HS-27A (cell line): ENCODE data around the gene TINAGL1.
"Not testable (repeated sequence)": the region's sequence is repeated elsewhere in the genome, so short reads cannot be mapped to it uniquely, and the experiment has no call there.

ENCODE experiments used
- DNase-seq: peaks from one replicate; pipeline ENCODE4 v3.0.0-alpha.2; 2012; ENCODE audit warnings: low read depth, missing footprints

Gene TINAGL1

GRCh38 chr1:31583995-31584868 is 7.9 kb downstream of the TINAGL1 start:
- no peak for DNase-seq

DNA sequence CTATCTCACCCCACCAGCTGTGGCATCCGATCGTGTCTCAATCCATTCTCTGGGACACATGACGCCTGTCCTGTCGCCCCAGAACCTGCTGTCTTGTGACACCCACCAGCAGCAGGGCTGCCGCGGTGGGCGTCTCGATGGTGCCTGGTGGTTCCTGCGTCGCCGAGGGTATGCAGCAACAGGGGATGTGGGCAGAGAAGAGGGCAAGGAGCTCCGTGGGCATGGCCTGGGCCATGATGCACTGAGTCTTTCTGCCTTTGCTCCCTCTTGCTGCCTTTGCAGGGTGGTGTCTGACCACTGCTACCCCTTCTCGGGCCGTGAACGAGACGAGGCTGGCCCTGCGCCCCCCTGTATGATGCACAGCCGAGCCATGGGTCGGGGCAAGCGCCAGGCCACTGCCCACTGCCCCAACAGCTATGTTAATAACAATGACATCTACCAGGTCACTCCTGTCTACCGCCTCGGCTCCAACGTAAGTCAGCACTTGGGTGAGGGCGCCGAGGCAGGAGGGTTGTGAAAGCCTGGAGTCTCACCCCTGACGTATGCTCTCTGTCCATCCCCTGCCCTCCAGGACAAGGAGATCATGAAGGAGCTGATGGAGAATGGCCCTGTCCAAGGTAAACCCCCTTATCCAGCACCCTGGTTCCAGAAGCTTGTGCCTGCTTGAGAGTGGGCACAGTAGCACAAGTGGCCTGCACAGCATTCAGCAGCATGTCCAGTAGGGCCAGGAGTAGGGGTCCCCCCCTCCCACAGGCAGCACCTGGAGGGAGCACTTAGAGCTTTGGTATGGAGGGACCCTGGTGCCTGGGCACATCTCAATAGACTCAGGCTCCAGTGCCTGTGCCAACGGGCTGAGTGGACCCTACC is 8.8 kb downstream of the TINAGL1 start:
- no peak for DNase-seq

DNA sequence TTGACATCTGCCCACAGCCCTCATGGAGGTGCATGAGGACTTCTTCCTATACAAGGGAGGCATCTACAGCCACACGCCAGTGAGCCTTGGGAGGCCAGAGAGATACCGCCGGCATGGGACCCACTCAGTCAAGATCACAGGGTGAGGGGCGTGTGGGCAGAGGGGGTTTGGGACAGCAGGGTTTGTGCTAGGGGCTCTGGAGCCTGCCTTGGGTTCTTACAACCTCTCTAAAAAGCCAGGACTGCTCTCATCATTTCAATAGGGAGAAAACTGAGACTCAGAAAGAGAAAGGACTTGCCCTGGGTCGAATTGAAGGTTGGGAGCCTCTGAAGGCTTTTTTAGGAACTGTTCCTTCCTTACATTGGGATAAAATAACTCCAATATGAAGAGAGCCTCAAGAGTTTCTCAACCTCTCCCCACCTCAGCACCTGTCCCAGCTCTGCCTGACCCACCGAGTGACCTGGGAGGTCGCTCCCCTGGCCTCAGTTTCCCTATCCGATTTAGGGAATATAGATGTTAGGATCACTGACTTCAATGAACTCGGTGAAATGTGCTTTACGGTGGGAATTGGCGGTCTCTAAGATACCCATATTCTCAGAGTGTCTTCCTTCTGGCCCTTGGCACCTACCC is 9.5 kb downstream of the TINAGL1 start:
- DNase-seq = no peak

DNA sequence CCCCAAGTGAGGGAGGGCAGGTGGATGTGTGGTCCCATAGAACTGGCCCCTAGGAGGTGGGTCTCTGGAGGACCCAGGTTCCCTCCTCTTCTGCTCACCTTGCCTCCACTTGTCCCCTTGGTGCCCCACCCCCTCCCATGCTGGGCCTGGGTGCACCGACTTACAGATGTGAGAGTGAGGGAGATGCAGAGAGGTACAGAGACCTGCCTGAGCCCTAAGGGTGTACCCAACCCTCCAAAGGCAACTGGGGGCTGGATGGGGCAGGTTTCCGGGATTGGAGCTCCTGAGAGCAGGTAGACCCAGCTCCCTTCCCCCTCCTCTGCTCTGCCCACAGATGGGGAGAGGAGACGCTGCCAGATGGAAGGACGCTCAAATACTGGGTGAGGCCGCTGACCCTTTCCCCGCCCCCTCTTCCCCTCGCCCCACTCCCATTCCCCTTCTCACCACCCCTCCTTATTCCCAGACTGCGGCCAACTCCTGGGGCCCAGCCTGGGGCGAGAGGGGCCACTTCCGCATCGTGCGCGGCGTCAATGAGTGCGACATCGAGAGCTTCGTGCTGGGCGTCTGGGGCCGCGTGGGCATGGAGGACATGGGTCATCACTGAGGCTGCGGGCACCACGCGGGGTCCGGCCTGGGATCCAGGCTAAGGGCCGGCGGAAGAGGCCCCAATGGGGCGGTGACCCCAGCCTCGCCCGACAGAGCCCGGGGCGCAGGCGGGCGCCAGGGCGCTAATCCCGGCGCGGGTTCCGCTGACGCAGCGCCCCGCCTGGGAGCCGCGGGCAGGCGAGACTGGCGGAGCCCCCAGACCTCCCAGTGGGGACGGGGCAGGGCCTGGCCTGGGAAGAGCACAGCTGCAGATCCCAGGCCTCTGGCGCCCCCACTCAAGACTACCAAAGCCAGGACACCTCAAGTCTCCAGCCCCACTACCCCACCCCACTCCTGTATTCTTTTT is 10.3 kb downstream of the TINAGL1 start:
- no peak for DNase-seq

DNA sequence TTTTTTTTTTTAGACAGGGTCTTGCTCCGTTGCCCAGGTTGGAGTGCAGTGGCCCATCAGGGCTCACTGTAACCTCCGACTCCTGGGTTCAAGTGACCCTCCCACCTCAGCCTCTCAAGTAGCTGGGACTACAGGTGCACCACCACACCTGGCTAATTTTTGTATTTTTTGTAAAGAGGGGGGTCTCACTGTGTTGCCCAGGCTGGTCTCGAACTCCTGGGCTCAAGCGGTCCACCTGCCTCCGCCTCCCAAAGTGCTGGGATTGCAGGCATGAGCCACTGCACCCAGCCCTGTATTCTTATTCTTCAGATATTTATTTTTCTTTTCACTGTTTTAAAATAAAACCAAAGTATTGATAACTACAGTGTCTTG is 11.0 kb downstream of the TINAGL1 start:
- DNase-seq = not testable (repeated sequence)

DNA sequence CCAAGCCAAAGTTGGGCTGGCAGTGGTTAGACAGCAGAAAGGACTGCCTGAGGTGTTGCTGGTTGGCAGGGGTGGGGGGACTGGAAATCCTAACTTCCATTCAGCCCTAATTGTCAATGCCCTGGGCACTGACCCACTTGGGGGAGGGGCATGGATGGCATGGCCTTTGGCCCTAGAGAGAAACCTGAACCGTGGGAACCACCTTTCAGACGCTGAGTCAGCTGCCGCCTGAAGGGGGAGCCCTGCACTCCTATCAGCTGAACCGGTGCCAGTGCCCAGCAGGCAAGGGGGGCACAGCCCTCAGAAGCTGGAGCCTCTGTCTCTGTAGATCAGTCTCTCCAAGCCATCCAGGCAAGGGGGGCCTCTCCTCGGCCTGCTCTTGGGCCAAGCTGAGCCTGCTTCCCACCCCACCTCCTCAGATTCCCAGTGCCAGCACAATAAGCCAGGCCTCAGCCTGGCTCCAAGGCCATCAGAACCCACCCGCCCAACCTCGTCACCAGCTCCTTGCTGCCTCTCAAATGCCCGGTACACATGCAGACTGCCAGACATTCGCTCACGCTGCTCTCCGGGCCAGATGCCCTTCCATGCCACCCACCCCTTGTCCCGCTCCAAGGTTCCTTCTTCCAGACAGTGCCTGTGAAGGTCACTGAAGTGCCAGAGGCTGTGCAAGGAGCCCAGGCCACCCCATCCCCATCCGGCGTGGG is 11.6 kb downstream of the TINAGL1 start:
- DNase-seq = no peak

GRCh38 chr1:31588751-31589515 is 12.6 kb downstream of the TINAGL1 start:
- DNase-seq = no peak

GRCh38 chr1:31591425-31592093 is 15.2 kb downstream of the TINAGL1 start:
- DNase-seq = peak; percentile 92

GRCh38 chr1:31592132-31592531 is 15.8 kb downstream of the TINAGL1 start:
- DNase-seq = no peak

GRCh38 chr1:31593136-31593665 is 16.9 kb downstream of the TINAGL1 start:
- DNase-seq = no peak

- DNase-seq = no peak
Measured at GRCh38 chr1:31593770-31594632, 17.7 kb downstream of the TINAGL1 start.

GRCh38 chr1:31595836-31596736 is 19.8 kb downstream of the TINAGL1 start:
- DNase-seq = no peak

GRCh38 chr1:31596737-31597097 is 20.4 kb downstream of the TINAGL1 start:
- no peak for DNase-seq

GRCh38 chr1:31598980-31599379 is 22.7 kb downstream of the TINAGL1 start:
- no peak for DNase-seq

GRCh38 chr1:31600641-31601040 is 24.3 kb downstream of the TINAGL1 start:
- no peak for DNase-seq

- no peak for DNase-seq
Measured at GRCh38 chr1:31602081-31602480, 25.8 kb downstream of the TINAGL1 start.

DNA sequence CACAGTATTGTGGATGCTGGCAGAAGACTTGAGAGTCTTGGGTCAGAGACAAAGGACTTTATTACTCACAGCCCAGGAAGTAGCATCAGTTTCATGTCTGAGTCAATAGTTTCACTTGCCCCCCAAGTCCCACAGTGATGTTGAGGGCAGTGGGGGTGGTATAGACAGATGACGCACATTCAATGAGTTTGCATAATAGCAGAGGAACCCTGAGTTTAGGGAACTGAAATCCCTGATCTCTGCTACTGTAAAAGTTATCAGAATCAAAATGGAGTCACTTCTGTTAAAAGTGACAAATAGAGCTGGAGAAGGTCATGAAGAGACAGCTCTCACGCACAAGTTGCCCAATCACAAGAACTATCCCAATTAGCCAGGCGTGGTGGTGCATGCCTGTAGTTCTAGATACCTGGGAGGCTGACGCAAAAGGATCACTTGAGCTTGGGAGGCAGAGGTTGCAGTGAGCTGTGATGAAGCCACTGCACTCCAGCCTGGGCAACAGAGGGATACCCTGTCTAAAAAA is 29.7 kb downstream of the TINAGL1 start:
- no peak for DNase-seq
